Amniotic epithelial cell (primary cell): ENCODE data around the gene TUBGCP6.

Experiments
- DNase-seq: peaks from one replicate; pipeline ENCODE4 v3.0.0-alpha.2; 2010; ENCODE audit warnings: low read depth

The TUBGCP6 gene

DNA sequence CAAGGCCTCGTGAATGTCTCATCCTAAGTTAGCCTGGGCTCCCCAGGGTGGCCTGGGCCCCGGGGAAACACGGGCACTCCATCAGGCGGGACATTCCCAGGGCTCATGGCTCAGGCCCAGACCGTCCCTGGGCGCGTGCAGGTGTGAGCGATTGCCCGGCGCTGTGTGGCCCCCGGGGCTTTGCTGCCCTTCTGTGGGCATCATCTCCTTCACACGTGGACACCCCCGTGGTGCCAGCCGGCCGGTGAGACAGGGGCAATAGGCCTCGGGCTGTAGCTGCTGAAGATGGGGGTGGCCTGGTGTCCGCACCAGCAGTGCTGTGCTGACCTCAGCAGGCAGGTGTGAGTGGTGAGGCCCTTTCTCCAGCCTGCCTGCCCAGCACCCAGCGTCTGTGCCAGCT, 48.6 kb downstream of the TUBGCP6 start:
- no peak for DNase-seq

DNA sequence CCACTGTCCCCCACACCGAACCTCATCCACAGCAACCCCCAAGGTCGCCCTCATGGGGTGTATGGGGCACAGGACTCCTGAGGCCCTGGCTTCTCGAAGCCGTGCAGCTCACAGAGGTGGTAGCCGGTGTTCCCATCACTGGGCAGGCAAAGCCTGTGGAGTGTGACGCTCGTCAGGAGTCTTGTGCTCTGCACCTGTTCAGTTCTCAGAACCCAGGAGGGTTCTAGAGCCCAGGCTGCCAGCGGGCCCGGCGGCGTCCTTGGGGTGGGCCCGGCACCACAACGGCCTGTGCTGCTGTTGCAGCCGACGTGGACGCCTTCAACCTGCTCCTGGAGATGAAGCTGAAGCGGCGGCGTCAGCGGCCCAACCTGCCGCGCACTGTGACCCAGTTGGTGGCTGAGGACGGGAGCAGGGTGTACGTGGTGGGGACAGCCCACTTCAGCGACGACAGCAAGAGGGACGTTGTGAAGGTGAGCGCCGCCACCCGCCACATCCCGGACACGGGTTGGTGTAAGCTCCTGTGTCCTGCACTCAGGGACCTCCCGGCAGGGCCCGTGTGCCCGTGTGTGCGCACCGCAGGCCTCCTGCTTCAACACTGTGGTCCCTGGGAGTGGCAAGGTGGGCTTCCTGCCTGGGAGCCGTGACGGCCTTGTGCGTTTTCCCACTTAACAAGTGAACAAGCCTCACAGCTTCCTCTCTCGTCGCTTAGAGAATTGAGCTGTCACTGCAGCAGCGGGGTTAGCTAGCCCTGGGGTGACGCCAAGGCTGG, 50.6 kb downstream of the TUBGCP6 start:
- DNase-seq: no peak

DNA sequence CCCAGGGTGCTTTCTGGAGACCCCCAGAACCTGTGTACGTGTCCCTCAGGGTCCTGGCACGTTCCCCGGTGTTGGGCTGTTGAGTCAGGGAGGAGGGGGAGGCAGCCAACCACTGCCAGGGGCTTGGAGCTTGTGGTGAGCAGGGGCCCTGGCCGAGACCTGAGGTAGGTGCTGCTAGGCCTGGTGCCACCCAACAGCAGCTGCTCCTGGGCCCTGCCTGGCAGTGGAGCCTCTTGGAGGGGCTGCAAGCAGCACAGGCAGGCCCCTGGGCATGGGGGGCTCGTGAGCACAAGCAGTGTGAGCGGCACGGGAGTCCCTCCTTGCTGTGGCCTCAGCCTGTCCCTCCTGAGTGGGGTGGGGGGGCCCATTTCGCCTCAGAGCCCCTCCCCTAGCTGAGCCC, 51.2 kb downstream of the TUBGCP6 start:
- no peak for DNase-seq

DNA sequence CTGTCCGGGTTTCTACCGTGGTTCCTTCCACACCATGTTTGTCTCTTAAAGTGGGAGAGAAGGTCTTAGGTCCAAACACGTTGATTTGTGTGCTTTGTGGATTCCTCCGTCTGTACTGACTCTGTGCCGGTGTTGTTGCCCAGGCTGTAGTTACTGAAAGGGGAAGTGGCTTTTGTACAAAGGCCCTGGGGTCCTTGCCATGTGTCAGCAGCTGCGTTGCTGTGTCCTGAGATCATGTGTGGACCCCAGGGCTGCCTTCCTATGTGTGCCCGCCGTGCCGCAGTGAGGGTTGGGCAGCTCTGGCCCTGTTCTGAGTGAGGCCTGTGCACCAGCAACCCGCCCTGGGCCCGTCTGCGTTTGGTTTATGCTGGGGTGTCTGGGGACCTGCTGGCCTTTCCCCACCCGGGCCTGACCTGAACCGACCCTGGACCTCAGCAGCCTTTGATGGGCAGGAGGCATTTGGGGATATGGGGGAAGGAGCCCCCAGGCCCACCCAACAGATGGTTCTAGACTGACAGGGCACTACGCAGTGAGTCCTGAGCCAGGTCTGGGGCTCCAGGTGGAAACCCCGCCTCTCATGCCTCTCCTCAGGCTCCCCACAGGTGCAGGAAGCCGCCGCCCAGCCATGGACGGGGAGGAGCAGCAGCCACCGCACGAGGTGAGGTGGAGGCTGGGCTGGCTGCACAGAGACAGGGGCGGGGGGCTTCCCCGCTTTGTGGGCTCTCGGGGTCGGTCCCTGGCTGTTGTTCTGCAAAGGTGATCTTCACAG, 52.2 kb downstream of the TUBGCP6 start:
- DNase-seq: no peak

DNA sequence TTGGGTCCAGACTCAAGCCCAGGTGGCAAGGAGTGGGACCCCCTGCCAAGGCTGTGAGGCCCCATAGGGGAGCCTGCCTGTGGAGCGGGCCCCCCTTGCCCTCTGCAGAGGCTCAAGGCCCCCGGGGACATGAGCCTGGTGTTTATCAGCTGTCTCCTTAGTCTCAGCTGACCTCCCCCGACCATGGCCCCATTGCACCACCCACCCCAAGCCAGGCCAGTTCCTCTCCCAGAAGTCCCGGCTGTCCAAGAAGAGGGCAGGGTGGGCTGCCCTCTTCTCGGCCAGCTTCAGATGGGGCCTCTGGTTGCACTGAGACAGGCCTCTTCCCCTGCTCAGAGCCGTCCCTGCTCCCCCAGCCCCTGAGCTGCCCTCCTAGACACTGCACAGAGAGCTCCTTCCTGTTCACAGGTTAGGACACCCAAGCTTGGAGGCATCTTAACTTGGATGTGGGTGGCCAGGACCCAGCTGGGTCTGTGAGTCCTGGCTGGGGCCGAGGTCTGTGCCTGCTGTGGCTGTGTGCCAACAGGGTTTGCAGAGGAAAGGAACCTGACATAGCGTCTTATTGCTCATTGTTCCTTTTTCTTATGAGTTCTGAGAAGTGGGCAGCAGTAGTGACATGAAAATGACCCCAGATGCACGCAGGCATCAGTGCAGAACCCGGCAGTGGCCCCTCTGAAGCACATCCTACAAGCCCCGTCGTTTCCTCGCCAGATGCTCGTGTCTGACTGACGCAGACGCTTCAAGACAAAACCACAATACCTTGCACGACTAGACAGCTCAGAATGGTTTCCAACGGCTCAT, 53.7 kb downstream of the TUBGCP6 start:
- DNase-seq: peak; percentile 43

DNA sequence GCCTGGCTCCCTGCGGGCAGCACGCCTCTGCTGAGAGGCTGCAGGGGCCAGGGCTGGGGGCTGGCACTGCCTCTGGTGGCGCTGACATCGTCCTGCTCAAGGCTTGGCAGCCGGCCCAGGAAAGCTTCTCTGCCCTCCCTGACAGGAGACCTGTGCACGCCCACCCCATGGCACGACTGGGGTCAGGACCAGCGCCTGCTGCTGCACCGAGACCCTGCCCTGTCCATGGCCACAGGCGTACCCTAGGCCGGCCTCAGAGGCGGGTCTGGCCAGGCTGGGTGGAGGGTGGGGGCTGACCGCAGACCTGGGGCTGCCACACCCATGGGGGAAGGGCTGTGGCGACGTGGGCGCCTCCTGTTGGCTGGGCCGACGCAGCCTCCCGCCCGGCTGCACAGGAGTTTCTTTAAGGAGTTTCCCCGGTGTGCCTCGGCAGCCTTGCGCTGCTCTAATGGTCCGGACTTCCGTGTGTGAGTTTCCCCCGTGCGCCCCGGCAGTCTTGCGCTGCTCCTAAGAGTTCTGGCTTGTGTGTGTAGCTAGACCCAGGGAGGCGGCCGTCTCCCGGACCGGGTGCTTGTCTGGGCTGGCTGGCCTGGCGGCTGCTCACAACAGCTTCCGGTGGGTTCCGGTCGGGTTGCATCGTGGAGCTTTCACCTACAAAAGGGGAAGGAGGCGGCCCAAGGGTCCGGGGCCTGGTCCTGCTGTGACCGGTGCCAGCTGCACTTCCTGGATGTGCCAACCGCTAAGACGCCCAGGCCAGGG, 54.5 kb downstream of the TUBGCP6 start:
- DNase-seq: peak; percentile 55

DNA sequence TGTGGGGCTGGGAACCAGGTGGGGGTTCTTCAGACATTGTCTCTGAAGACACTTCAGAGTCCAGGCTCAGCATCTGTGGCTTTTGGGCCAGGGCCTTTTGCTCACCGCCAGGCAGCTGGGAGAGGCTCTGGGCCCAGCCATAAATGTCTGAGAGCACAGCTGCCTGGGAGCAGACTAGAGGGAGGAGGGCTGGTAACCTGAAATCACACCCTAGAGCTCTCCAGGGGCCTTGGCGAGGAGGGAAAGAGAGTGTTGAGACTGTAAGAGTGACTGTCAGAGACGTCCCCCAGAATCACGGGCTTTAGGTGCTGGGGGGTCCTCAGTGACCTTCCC, 55.0 kb downstream of the TUBGCP6 start:
- DNase-seq: no peak

DNA sequence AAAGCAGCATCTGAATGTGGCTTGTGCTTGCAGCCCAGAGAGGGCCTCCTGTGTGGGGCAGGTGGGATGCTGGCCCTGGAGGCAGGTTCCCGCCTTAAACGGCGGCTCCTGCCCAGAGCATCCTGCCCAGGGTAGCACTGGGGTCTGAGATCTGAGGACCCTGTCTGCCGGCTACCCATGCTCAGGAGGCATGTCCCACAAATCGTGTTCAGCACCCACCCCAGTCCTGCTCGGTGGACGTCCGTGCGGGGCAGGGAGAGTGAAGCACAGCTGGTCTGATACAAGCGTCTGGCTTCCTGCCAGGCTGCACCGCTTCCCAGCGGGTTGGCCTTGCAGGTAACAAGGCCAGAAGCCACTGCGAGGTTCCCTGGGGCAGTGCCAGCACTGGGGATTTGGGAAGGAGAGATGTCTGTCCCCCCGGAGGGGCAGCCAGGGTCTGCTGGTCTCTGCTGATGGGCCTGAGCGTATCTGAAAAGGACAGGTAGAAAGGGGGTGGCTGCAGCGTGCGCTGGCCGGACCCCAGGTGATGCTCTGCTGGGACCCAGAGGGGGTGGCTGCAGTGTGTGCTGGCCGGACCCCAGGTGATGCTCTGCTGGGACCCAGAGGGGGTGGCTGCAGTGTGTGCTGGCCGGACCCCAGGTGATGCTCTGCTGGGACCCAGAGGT, 55.5 kb downstream of the TUBGCP6 start:
- no peak for DNase-seq

DNA sequence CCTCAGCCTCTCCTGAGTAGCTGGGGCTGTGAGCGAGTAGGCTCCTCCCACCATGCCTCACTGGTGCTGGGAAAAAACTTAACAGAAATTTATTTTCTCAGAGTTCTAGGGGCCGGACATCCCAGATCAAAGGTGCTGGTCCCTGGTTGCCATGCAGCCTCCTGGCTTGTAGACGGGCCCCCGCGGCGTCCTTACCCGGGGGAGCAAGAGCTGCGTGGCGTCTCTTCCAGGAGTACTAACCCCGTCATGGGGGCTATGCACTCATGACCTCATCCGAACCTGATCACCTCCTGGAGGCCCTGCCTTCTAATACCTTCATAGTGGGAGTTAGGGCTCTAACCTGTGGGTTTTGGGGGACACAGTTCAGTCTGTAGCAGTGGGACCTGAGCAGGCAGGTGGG, 56.5 kb downstream of the TUBGCP6 start:
- no peak for DNase-seq

DNA sequence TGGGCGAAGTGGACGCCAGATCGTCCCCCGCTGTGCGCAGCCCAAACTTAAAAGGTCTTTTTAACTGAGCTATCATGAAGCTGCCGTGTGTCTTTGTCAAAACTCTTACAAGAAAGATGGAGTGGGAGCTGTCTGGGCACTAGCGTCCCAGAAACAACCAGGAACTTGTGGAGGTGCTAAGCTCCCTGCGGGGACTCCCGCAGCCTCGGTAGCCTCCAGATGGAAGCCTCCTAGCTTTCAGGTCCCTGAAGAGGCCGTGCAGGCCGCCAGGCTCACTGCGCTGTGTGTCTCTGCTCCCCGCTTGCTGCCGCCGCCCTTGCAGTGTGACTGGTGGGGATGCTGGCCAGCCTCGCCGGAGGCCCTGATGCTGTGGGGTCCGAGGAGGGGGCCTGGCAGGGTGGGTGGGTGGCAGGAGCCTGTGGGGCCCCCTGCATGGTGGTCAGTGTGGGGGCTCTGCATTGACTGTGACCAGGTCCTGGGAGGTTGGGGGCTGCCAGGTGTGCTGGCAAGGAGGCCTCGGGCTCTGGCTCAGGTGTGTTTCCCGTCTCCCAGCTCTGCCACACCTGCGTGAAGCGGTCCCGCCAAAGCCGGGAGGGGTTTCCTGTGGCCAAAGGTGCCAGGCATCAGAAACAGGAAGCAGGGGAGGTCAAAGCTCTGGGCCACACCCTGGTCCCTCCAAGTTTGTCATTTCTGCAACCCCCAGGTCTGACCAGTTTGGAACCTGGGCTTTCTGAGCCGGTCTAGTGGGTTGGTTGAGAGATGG, 57.9 kb downstream of the TUBGCP6 start:
- DNase-seq: peak; percentile 24

DNA sequence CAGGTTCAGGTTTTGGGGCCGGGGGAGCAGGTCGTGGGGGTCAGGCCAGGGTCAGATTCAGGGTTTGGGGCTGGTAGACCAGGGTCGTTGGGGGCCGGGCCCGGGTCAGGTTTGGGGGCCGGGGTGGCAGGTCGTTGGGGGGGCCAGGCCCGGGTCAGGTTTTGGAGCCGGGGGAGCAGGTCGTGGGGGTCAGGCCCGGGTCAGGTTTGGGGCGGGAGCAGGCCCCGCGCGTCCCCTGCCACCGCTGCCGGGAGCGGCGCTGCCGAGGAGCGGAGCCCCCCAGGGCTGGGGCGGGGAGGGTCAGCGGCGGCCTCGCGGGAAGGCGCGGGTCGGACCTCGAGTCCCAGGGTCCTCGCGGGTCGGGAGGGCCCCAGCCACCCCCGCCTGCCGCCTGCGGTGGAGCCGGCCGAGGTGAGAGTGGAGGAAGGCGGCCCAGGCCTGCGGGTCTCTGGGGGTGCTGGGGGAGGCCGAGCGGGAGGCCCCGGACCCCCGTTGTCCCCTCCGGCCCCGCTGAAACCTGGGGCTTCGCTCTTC, 58.6 kb downstream of the TUBGCP6 start:
- no peak for DNase-seq

DNA sequence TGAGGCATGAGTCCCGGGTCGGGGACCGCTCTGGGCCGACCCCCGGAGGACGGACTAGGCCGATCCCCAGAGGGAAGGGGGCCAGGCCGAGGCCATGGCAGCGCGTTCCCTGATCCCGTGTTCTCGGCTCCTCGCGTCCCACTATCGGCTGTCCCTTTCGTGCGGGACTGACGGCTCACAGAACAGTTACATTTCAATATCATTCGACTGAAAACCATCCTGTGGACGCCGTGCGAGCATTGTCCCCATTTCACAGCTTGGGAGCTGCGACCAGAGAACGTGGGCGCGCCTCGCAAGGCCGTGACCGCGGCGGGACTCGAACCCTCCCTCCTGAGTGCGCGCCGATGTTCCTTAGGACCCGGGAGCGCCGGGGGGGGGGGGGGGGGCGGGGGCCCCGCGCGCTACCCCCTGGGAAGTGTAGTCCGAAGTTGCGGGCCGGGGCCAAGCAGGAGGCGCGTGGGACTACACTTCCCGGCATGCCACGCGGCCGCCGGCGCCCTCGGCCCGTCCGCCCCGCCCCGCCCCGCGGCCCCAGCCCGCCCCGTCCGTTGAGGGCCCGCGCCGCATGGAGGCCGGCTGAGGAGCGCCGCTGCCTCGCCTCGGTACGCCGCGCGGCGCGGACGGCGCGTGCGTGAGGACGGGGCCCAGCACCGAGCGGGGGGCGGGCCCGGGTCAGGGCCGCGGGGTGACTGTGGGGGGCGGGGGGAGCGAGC, 59.3 kb downstream of the TUBGCP6 start, which contains the start of gene TRABD:
Gene TRABD, plus strand, starts transcription at position 539 of the 713 bp plus-strand sequence. CDS start 7,148 bp downstream, outside the sequence.
- peak; percentile 77 for DNase-seq

DNA sequence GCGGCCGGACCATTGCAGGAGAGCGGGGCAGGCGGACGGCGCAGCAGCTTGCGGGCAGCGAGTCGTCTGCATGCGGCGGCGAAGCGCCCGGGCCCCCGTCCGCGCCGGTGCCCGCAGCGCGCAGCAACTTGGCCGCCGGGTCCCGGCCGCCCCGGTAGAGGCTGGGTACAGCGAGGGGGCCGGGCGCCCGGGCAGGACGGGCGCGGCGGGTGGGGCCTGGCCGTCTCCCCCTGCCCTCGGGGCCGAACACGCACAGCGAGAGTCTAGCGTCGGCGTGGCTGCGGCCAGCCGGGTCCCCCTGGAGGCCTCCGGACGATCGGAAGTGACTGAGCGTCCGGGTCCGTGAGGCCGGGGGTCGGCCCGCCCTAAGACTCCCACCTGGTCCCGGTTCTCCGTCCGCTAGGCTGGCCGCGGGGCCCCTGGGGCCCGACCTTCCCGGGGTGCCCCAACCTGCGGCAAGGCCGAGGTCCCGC, 59.9 kb downstream of the TUBGCP6 start:
- no peak for DNase-seq

DNA sequence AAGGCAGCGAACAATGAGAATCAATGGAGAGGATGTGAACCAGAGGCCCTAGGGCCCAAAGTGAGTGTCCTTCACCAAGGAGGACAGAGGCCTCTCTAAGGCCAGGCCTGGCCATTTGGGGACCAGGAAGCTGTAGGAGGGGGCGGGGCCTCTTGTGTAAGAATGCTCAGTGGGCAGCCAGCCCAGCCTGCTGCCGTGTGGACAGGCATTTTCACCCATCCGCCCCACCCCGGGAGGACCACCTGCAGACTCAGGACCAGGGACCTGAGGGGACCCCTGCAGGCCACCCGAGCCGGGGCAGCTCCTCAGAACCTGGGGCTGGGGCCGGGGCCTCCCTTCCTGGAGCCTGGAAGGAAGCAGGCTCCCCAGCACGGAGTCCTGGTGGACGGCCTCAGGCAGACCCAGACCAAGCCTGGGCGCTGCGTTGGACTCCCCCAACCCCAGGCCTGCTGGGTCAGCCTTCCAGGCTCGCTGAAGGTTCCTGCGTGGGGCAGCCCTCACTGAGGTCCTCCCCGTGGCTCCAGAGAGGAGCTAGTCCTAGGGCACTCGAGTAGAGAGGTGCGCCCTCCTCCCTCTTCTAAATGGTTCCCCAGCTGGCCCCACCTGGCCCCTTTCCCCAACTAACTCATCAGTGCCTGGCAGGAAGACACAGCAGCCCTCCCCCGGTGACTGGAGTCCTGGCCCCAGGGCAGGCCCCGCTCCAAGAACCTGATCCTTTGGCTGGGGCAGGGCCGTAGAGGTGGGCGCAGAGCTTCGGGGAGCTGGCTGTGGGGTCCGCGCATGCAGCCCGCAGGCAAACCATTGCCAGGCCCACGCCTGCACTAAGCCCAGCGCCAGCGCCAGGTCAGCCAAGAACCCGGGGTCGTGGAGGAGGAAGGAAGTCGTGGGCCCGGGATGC, 60.6 kb downstream of the TUBGCP6 start:
- peak; percentile 48 for DNase-seq

DNA sequence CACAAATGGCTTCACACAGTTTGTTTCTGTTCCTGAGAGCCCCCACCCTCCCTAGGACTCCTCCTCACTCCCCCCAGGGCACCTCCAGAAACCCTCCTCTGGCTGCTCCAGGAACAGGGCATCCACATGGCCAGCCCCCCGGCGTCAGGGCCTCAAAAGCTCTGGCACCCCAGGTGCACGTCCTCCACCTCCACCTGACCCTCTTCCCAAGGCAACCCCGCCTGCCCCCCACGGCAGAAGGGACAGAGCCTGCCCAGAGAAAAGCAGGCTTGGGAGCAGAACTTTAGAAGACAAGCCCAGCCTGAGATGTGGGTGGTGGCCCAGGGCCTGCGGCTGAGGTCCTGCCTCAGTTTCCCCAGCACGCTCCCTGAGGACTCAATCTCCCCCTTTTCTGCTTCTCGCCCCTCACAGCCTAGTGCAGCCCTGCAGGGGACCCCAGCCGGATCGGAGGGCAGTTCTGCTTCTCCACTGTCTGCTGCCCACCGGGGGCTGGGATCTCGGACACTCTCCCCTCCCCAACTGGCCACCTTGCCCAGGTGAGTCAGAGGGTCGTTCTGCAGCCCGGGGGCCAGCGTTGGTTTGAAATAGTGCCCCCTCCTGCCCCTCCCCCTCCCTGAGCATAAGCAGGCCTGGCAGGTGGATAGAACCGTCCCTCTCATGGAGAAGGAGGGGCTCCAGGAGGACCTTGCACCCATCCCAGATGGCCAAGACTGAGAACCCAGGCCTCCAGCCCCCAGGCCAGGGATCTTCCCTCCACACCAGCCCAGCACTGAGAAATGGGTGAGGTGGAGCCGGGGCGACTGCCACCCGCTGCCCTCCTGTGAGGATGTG, 61.5 kb downstream of the TUBGCP6 start:
- DNase-seq: no peak

DNA sequence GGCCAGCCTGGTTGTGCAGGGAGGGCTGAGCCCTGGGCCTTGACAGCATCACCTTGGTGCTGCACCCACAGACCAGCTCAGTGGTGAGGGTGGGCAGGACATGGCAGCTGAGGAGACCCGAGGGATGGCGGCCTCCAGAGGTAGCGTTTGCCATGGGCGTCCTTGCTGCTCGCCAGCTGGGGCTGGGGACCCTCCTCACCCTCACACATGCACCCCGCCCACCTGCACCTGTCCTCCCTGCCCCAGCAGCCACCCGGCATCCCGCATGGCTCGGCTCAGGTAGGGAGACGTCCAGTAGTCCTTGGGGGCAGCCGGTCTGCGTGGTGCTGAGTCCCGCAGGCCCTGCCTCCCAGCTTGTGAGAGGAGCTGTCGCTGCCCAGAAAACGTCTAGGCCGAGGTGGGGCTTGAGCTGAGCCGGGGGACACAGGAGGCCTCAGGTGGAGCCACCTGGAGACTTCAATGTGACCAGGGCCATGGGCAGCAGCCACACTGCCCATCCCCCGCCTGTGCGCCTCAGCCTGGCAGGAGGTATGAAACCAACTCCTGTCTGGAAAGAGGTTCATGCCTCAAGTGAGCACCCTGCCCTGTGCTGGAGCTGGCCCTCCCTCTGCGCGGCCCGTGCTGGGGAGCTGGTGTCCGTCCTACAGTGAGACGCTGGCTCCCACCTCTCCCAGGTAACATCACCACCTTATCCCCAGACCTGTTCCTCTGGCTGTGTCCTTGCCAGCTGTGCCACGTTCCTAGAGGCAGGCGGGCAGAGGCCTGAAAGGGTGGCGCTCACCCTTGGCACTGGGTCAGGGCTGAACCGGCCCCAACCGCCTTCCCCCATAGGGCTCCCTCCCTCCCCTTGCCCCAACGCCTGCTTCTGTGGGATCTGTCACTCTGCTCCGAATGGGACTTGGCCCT, 62.4 kb downstream of the TUBGCP6 start:
- DNase-seq: no peak
